T-cell (primary cell): ENCODE results near the gene DTX3. TPM values are rescaled to one million over a fixed set of nuclear protein-coding genes. Genes with fewer than 3 reads are reported as not detected.
"Not testable (repeated sequence)": the region's sequence is repeated elsewhere in the genome, so short reads cannot be mapped to it uniquely, and the experiment has no call there.

Experiments
- ATAC-seq, 4 experiments: fragments of 200-7000 bp in 3 of 4; fragments of 150-1000 bp in 1 of 4; cut with Tn5 transposase; replicated peaks in 1 of 4; 1 replicate in 3 of 4; 2 replicates in 1 of 4; pipeline ENCODE4 v1.10.0; 2021; ENCODE audit warnings: moderate library complexity in 3 of 4, mild to moderate bottlenecking in 2 of 4, moderate number of reproducible peaks in 1 of 4
- CTCF ChIA-PET, 2 donors: fragments of 300-600 bp; sonication (Branson Sonifier 250); formaldehyde crosslinking; loops; one replicate each; lab custom pipeline; 2022; ENCODE audit warnings: antibody characterized with exemption in 2 of 2; lab: Charles Lee
- POLR2A ChIA-PET, 2 donors: fragments of 300-600 bp; sonication (Branson Sonifier 250); formaldehyde crosslinking; loops; one replicate each; lab custom pipeline; 2022; ENCODE audit warnings: antibody characterized with exemption in 2 of 2; lab: Charles Lee
- DNase-seq, 35 experiments: peaks; one replicate each; pipeline versions ENCODE4 v3.0.0 to v3.0.0-alpha.2; 2013 to 2023
- H3K27ac ChIP-seq: one replicate; pipeline ENCODE4 v1.5.1; 2013; ENCODE audit warnings: low read length
- H3K27me3 ChIP-seq, 2 experiments: replicated peaks in 1 of 2; 1 replicate in 1 of 2; 2 replicates in 1 of 2; pipeline versions ENCODE4 v1.6.1 to v1.7.0; 2013; ENCODE audit warnings: low read length in 1 of 2, mixed read lengths in 1 of 2; ENCODE audit not compliant: control insufficient read depth in 2 of 2, insufficient read depth in 2 of 2; ENCODE audit errors: extremely low read depth in 1 of 2
- H3K36me3 ChIP-seq, 2 donors: 1 replicate in 1 of 2; 2 replicates in 1 of 2; pipeline versions ENCODE4 v1.6.1 to v1.7.0; 2013; ENCODE audit warnings: low read length in 1 of 2; ENCODE audit not compliant: control insufficient read depth in 2 of 2, insufficient read depth in 1 of 2; ENCODE audit errors: extremely low read depth in 1 of 2
- H3K4me1 ChIP-seq, 2 experiments: 1 replicate in 1 of 2; 2 replicates in 1 of 2; pipeline versions ENCODE4 v1.6.1 to v1.7.0; 2013; ENCODE audit warnings: low read length in 2 of 2, mixed read lengths in 1 of 2; ENCODE audit not compliant: insufficient read depth in 2 of 2, control insufficient read depth in 1 of 2; ENCODE audit errors: extremely low read depth in 1 of 2
- H3K4me3 ChIP-seq, 2 donors: 1 replicate in 1 of 2; 2 replicates in 1 of 2; pipeline versions ENCODE4 v1.5.1 to v1.7.0; 2013; ENCODE audit warnings: mild to moderate bottlenecking in 2 of 2, low read length in 1 of 2, moderate library complexity in 1 of 2; ENCODE audit not compliant: control insufficient read depth in 1 of 2; ENCODE audit errors: extremely low read depth in 1 of 2
- H3K9me3 ChIP-seq: 2 replicates; pipeline ENCODE4 v1.7.0; 2013
- H3K27ac Mint-ChIP-seq, 2 donors: one replicate each; pipeline ENCODE4 v1.8.0; 2020 to 2021; ENCODE audit warnings: mild to moderate bottlenecking in 2 of 2, mixed read lengths in 2 of 2
- H3K27me3 Mint-ChIP-seq, 2 donors: one replicate each; pipeline ENCODE4 v1.8.0; 2021 to 2022; ENCODE audit warnings: mixed read lengths in 2 of 2
- H3K36me3 Mint-ChIP-seq: one replicate; pipeline ENCODE4 v1.8.0; 2021; ENCODE audit warnings: mixed read lengths
- H3K4me1 Mint-ChIP-seq, 3 donors: one replicate each; pipeline ENCODE4 v1.8.0; 2020 to 2022; ENCODE audit warnings: mixed read lengths in 3 of 3, mild to moderate bottlenecking in 1 of 3
- H3K4me3 Mint-ChIP-seq, 3 donors: one replicate each; pipeline ENCODE4 v1.8.0; 2020 to 2022; ENCODE audit warnings: mild to moderate bottlenecking in 3 of 3, mixed read lengths in 3 of 3, moderate library complexity in 3 of 3
- H3K9me3 Mint-ChIP-seq, 3 donors: one replicate each; pipeline ENCODE4 v1.8.0; 2020 to 2022; ENCODE audit warnings: mixed read lengths in 3 of 3
- WGBS: methylation state at CpG from one replicate; pipeline ENCODE4 v1.1.5; 2013; ENCODE audit warnings: missing lambda C conversion rate; ENCODE audit not compliant: insufficient coverage; 5-methylcytosine and 5-hydroxymethylcytosine counted together
- total RNA-seq, 35 experiments: library from RNA in 6 of 35; stranded (reverse) in 6 of 35; fragments of 120-200 nt in 1 of 35; gene quantifications; one replicate each; pipeline versions ENCODE4 v1.2.1 to v1.2.4 and lab custom pipeline; 2013 to 2026

Gene DTX3
- total RNA-seq, 5 donors from 2014 or later (not counting 1 experiment from before 2014, with no cell fraction given): 27.1 to 37.2 (median 30.4) TPM

DNA sequence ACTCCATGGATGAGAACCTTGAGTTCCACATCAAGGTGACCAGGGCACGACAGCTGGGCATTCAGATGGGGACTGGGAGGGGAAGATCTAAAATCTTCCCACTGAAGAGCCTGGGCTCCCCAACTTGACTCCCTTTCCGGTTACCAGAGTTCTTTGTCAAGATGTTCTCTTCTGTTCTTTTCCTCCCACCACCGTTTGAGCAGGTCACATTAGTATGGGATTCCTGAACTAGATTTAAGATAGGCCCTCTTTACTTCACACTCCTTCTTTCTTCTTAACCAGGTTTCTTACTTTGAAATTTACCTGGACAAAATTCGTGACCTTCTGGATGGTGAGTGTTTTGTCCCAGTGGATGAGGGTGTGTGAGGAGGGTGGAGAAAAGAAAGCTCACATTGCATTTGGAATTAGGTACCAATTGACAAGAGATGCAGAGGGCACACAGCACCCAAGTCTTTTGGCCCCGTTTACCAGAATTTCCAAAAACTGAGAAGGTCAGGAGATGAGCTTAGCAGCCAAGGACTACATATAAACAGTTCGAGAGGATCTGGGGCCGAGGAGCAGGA, 40.4 kb upstream of the DTX3 start:
- no peak for ATAC-seq
- H3K36me3 Mint-ChIP-seq: no peaks in the 10 kb centered on the region
- no peak overlapping the region for H3K27ac Mint-ChIP-seq
- H3K27me3 ChIP-seq: peaks cover 6% of the 10 kb centered on the region in 2 experiments
- peaks cover 10 to 19% of the 10 kb centered on the region in 2 donors for H3K27me3 Mint-ChIP-seq
- H3K4me1 ChIP-seq: no peaks in the 10 kb centered on the region
- H3K9me3 Mint-ChIP-seq: no peaks in the 10 kb centered on the region
- H3K27ac ChIP-seq: no peak overlapping the region
- POLR2A ChIA-PET: no interaction called here
- no peak overlapping the region for H3K4me3 Mint-ChIP-seq
- H3K4me1 Mint-ChIP-seq: no peaks in the 10 kb centered on the region
- no peak overlapping the region for H3K4me3 ChIP-seq
- H3K9me3 ChIP-seq: no peaks in the 10 kb centered on the region
- DNase-seq: no peak
- CTCF ChIA-PET: no interaction called here
- WGBS: 72% methylated on average over 3 of the region's 7 CpGs
- no peaks in the 10 kb centered on the region for H3K36me3 ChIP-seq

DNA sequence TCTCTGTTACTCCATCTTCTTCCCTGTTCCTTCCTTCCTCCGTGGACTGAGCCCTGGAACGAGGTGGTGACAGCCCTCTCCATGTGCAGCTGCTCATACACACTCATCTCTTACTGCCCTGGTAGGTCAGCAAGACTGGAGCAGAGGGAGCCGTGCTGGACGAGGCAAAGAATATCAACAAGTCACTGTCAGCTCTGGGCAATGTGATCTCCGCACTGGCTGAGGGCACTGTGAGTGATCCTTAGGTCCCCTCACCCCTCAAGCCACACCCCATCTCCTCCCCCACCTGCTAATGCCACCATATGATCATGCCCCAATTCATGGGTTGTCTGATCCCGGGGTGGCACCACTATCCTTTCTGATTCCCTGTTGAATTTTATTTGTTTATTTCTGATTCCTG, 35.8 kb upstream of the DTX3 start:
- Mint-ChIP-seq H3K27ac (no peak overlapping the region), H3K4me3 (no peak overlapping the region), H3K4me1 (no peaks in the 10 kb centered on the region), H3K27me3 (peaks cover 5 to 9% of the 10 kb centered on the region in 2 donors), H3K9me3 (no peaks in the 10 kb centered on the region), H3K36me3 (no peaks in the 10 kb centered on the region)
- H3K4me3 ChIP-seq: no peak overlapping the region
- ATAC-seq: no peak
- H3K27me3 ChIP-seq: peaks cover 5 to 8% of the 10 kb centered on the region in 2 experiments
- DNase-seq: no peak
- H3K4me1 ChIP-seq: no peaks in the 10 kb centered on the region
- no peaks in the 10 kb centered on the region for H3K9me3 ChIP-seq
- ChIA-PET CTCF (no interaction called here), POLR2A (no interaction called here)
- H3K36me3 ChIP-seq: no peaks in the 10 kb centered on the region
- H3K27ac ChIP-seq: no peak overlapping the region
- 93% methylated on average over 3 of the region's 6 CpGs for WGBS

DNA sequence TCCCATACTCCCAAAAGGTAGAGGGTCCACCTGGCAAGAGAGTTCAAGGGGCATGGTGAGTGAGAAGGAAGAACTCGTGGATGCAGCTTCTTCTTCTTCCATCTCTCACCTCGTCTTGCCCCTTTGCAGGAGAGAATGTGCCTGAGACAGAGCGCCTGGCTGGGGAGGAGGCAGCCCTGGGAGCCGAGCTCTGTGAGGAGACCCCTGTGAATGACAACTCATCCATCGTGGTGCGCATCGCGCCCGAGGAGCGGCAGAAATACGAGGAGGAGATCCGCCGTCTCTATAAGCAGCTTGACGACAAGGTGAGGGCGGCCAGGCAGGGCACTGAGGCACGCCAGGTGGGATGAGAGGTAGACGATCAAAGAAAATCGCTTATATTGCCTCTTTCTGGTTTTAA, 34.8 kb upstream of the DTX3 start:
- Histone ChIP-seq H3K4me3 (no peak overlapping the region), H3K36me3 (no peaks in the 10 kb centered on the region), H3K9me3 (no peaks in the 10 kb centered on the region), H3K27me3 (peaks cover 2 to 8% of the 10 kb centered on the region in 2 experiments), H3K27ac (no peak overlapping the region), H3K4me1 (no peaks in the 10 kb centered on the region)
- WGBS: 95% methylated on average over 13 of the region's 18 CpGs
- ATAC-seq (no peak), DNase-seq (no peak)
- Mint-ChIP-seq H3K9me3 (no peaks in the 10 kb centered on the region), H3K36me3 (no peaks in the 10 kb centered on the region), H3K4me3 (no peak overlapping the region), H3K4me1 (no peaks in the 10 kb centered on the region), H3K27ac (no peak overlapping the region), H3K27me3 (peaks cover under 1 to 3% of the 10 kb centered on the region in 2 donors)
- ChIA-PET POLR2A (no interaction called here), CTCF (no interaction called here)

DNA sequence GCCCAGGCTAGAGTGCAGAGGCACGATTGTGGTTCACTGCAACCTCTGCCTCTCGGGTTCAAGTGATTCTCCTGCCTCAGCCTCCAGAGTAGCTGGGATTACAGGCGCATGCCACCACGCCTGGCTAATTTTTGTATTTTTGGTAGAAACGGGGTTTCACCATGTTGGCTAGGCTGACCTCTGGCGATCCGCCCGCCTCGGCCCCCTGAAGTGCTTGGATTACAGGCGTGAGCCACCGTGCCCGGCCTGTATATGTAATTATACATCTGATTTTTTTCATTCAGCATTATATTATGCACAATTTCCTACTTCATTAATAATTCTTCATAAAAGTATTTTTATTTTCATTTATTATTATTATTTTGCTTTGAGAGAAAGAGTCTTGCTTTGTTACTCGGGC, 34.2 kb upstream of the DTX3 start:
- not testable (repeated sequence) for H3K9me3 Mint-ChIP-seq, H3K9me3 ChIP-seq, ATAC-seq, H3K4me3 Mint-ChIP-seq, DNase-seq, H3K4me1 ChIP-seq, H3K27ac Mint-ChIP-seq, H3K36me3 Mint-ChIP-seq, H3K4me3 ChIP-seq, H3K27ac ChIP-seq, H3K27me3 Mint-ChIP-seq, H3K36me3 ChIP-seq, H3K4me1 Mint-ChIP-seq
- whole genome bisulfite sequencing: 81% methylated on average over 2 of the region's 13 CpGs
- peaks cover 2 to 14% of the 10 kb centered on the region in 2 experiments for H3K27me3 ChIP-seq
- ChIA-PET POLR2A (interaction anchor here in 1 of 2 donors (0.6 to 0.7 kb wide), 2 partner anchors 40 to 251 kb away, joined by 3 to 6 read pairs; no protein-coding TSS in a partner anchor), CTCF (interaction anchor here (0.6 to 0.9 kb wide), 3 partner anchors 100 to 1485 kb away, joined by 4 to 5 read pairs (median 5); no protein-coding TSS in a partner anchor)

DNA sequence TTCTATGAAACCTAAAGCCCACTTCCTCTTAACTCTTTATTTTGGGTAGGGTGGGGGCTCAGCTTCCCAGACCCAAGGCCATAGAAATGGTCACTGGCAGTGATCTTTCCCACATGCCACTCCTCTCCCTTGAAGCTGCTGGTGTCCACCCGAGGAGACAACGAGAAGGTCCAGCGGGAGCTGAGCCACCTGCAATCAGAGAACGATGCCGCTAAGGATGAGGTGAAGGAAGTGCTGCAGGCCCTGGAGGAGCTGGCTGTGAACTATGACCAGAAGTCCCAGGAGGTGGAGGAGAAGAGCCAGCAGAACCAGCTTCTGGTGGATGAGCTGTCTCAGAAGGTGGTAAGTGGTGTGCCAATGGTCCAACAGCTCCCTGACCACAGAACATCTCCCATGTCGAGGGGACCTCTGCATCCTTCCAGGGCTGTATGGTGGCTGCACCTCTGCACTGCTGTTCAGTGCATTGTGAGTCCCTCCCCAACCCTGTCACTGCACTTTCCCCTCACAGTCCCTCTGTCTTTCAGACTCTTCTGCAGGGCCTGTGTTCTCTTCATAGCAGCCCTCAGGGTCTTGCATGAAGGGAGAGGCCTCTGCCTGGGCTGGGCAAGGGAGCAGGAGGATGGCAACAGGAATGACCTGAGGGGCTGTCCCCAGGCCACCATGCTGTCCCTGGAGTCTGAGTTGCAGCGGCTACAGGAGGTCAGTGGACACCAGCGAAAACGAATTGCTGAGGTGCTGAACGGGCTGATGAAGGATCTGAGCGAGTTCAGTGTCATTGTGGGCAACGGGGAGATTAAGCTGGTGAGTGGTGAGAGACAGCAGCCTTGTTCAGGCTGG, 32.5 kb upstream of the DTX3 start:
- Histone ChIP-seq H3K27me3 (peaks cover 2 to 10% of the 10 kb centered on the region in 2 experiments), H3K4me1 (no peaks in the 10 kb centered on the region), H3K36me3 (no peaks in the 10 kb centered on the region), H3K9me3 (no peaks in the 10 kb centered on the region), H3K27ac (no peak overlapping the region), H3K4me3 (no peak overlapping the region)
- no peaks in the 10 kb centered on the region for H3K9me3 Mint-ChIP-seq
- ATAC-seq (no peak), DNase-seq (no peak)
- CTCF ChIA-PET: no interaction called here
- peaks cover 0 to 3% of the 10 kb centered on the region in 2 donors for H3K27me3 Mint-ChIP-seq
- H3K27ac Mint-ChIP-seq: no peak overlapping the region
- POLR2A ChIA-PET: no interaction called here
- H3K4me1 Mint-ChIP-seq: no peaks in the 10 kb centered on the region
- H3K36me3 Mint-ChIP-seq: no peaks in the 10 kb centered on the region
- 78% methylated on average over 7 of the region's 12 CpGs for WGBS
- H3K4me3 Mint-ChIP-seq: no peak overlapping the region

DNA sequence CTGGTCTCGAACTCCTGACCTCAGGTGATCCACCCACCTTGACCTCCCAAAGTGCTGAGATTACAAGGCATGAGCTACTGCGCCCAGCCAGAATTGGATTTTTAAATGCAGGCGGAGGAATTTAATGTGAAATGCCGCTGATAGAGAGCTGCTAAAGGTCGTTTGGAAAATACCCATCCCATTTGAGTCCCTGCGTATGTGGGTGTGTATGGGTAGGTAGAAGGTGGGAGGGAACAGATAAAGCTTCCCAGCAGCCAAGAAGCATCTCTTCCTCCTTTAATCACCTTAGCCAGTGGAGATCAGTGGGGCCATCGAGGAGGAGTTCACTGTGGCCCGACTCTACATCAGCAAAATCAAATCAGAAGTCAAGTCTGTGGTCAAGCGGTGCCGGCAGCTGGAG, 29.8 kb upstream of the DTX3 start:
- CTCF ChIA-PET: interaction anchor here (1.0 to 1.5 kb wide), 3 partner anchors 9 to 116 kb away, joined by 3 read pairs; partner anchors contain the start of gene B4GALNT1 (in 1 of the 2)

More for the DNA sequence above, 29.8 kb upstream of the DTX3 start:
- Histone ChIP-seq H3K36me3 (no peaks in the 10 kb centered on the region), H3K27me3 (peaks cover 0 to 10% of the 10 kb centered on the region in 2 experiments), H3K4me1 (no peaks in the 10 kb centered on the region), H3K4me3 (no peak overlapping the region), H3K27ac (no peak overlapping the region), H3K9me3 (no peaks in the 10 kb centered on the region)
- no peaks in the 10 kb centered on the region for H3K4me1 Mint-ChIP-seq
- WGBS: 86% methylated on average over 7 of the region's 10 CpGs
- no peaks in the 10 kb centered on the region for H3K36me3 Mint-ChIP-seq
- H3K27me3 Mint-ChIP-seq: peaks cover 0 to 3% of the 10 kb centered on the region in 2 donors
- H3K27ac Mint-ChIP-seq: no peak overlapping the region
- no peak for ATAC-seq
- no peaks in the 10 kb centered on the region for H3K9me3 Mint-ChIP-seq
- no peak overlapping the region for H3K4me3 Mint-ChIP-seq
- POLR2A ChIA-PET: no interaction called here
- no peak for DNase-seq
